ENCODE data around the gene KCNIP2.

Gene KCNIP2

DNA sequence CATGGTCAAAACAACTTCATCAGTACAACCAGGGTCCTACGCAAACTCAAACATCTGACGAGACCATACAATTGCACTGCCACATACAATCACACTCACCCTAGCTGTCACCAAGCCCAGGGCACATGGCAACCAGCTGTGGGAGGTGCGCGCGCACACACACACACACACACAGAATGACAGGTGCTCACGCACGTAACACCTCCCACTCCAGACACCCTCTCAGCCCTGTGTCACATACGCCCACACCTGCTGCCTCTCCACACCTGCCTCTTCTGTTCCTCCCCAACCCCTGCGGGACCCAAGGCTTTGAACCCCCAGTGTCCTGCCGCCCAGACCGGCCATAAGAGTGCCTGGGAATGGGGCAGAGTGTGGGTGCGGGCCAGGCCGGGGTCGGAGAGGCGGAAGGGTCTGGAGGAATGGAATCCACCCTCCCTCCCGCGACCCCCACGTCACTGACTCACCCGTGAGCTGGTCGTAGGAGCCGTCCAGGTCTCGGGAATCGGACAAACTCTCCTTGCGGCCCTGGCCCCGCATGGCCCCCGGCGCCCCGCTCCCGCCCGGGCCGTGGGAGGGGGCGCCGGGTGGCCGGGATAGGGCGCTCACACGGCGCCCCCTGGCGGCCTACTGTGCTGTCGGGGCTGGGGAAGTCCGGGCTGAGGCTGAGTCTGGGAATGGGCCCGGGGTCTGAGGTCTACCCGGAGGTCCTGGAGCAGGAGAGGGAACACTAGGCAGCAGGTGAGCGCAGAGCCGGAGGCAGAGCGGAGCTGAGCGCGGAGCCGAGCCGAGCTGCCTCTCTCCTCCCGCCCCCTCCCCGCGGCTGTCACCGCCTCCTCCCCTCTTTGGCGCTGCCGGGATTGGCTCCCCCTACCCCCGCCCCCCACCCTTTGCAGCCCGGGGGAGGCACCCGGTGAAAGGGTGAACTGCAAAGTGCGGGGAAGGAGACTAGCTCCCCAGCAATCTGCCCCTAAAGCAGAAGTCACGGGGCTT lies at the start of gene KCNIP2:
TSS of gene KCNIP2 (minus strand) at position 769 of the 990 bp plus-strand sequence. CDS start at position 537, 232 bp downstream.
- peak in 1 of 2 experiments; percentile 49 for DNase-seq

GRCh38 chr10:101892782-101893391 lies 49.3 kb upstream of the KCNIP2 start:
- no peak for DNase-seq

- peak; percentile 6 to 51 for DNase-seq
Measured at GRCh38 chr10:101889256-101890210, 45.9 kb upstream of the KCNIP2 start.

GRCh38 chr10:101888251-101888949 lies 44.8 kb upstream of the KCNIP2 start:
- no peak for DNase-seq

DNA sequence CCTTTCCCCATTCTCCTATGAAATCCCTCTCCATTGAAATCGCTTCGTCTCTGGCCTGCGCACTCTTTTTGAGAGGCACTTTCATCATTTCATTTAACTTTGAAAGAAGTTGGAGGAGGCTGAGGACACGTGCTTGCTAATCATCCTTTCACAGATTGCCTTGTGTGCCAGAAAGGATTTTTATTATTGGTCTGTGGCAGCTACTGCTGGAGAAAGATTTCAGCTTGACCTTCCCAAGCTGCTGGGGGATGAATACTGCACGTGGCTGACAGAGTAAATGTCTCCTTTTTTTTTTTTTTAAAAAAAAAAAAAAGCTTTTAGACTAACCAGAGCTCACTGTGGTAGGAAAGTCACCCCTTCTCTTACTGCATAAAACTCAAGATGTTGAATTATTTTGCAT lies 44.2 kb upstream of the KCNIP2 start:
- DNase-seq, result no peak

GRCh38 chr10:101886521-101887312 lies 43.1 kb upstream of the KCNIP2 start:
- DNase-seq, result no peak

- no peak for DNase-seq
Measured at GRCh38 chr10:101881036-101881774, 37.6 kb upstream of the KCNIP2 start.

DNA sequence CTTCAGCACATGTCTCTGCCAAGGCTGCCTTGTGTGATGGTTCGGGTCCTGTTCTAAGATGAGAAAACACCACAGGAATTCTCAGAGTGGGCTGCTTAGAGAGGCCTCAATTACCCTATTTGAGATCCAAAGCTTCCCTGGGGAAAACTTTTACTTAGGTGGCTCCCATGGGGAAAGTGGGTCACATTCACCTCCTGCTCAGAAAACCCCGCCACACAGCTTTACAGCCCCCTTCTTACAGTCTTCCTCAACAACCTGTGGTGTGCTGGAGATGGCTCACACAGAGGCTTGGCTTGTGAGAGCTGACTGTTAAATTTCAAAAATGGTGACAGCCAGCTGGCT lies 36.6 kb upstream of the KCNIP2 start:
- DNase-seq, result no peak

GRCh38 chr10:101879456-101880231 lies 36.0 kb upstream of the KCNIP2 start:
- no peak for DNase-seq

- DNase-seq, result no peak
Measured at GRCh38 chr10:101878869-101879268, 35.3 kb upstream of the KCNIP2 start.

- no peak for DNase-seq
Measured at GRCh38 chr10:101875068-101875688, 31.6 kb upstream of the KCNIP2 start.

DNA sequence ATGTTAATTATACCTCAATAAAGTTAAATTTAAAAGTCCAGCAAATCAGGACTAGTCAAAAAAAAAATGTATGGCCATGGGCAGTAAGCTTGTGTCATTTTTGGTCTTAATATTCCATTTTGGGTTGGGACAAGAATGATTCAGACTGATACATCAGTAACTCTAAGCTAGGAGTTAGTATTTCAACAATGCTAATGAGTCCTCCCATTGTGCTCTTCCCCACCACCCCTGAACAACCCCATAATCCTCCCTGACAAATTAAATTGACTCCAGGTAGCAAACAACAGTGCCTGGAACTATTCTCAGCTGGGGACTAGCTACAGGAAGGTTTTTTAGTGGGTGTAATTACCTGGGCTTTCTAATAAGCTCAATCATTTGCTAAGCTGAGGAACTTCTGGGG lies 30.7 kb upstream of the KCNIP2 start:
- no peak for DNase-seq

GRCh38 chr10:101867931-101868330 lies 24.3 kb upstream of the KCNIP2 start:
- DNase-seq, result no peak

GRCh38 chr10:101859530-101859929 lies 15.9 kb upstream of the KCNIP2 start:
- DNase-seq, result no peak

DNA sequence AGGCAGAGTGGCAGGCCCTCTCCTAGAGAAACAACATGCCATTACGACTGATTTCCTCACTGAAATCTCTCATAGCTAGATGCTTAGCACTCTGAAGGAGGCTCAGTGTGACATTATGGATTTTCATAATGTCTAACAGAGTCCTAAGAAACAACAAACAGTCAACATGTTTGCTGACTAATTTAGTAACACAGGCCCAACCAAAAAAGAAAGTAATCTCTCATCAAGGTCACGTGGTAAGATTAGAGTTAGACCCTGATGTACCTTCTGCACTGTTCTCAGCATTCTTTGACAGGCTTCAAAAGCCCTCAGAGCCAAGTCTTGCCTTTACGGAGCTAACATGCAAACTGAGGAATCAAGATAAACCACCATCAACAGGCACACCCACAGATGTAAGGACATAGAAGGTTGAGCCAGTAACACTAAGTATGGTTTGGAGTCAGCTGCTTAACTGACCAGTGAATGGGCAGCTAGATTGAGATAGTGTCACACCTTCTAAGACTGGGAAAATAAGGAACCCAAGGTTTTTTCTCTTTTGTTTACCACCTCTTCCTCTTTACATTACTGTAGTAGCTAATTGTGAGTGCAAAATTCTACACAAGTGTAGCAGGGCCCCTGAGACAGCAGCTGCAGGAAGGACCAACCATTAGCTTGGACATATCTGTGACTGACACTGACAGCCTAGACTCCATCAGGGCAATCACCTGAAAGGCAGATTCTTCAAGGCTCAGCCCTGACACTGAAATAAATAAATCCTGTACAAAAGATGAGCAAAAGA lies 15.3 kb upstream of the KCNIP2 start:
- no peak for DNase-seq

DNA sequence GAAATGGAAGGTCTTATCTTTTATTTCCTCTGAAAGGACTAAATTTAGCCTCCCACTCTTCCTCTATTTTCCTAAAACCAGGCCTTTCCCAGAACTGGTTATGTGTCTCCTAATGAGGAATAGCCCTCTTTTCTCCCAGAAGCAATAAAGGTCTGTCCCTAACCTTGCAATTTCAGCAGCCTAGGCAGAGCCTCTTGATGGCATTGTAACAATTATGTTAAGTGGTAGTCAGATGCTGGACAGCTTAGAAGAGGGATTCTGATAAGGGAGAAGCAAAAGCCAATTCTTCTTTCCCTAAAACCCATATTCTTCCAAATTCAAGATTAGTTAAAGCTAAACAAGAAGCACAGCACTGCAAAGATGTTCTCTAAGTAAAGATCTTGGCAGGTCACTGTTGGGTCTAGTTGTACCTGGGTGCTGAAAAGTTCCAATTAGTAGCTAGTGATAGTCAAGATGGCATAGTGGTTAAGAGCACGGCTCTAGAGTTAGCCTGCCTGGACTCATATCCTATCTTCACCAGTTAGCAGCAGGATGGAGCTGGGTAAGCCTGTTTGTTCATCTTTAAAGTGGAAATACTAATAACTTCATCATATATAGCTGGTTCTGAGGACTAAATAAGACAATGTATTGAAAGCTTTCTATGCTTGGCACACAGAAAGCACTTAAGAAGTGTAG lies 14.3 kb upstream of the KCNIP2 start:
- no peak for DNase-seq

DNA sequence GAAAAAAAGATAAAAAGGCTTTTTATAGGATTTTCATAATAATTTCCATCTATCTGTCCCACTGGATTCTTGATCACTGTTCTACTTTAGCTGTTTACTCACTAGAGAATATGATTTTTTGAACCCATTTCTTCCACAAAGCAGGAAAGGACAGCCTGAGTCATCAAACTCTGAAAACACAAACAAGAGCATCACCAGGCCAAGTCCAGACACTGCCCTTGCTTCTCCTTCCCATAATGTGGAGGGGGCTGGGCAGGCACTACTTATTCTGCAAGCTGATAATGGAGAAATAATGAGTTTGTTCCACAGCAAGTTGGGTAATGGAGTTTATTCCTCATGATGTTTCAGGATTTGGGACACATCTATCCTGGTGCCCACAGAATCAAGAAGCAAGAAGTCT lies 13.0 kb upstream of the KCNIP2 start:
- DNase-seq, result no peak
